ENCODE measurements around the gene TRPM5.

The TRPM5 gene

GRCh38 chr11:2435288-2436012 is 8.9 kb downstream of the TRPM5 start:
- H2AFZ ChIP-seq (ENCODE audit: low read depth, low read length) = no peak overlapping the region
- no peaks in the 10 kb centered on the region for H3K79me1 ChIP-seq (replicated peaks; ENCODE audit: low read length, poor library complexity, severe bottlenecking)
- H3K4ac ChIP-seq (ENCODE audit: low read depth in 1 of 2, low read length in 2 of 2) = no peak overlapping the region
- no peak overlapping the region for H3K18ac ChIP-seq (ENCODE audit: low read depth in 1 of 2, low read length in 2 of 2)
- no peak overlapping the region for H2BK12ac ChIP-seq (ENCODE audit: low read length in 2 of 2)
- WGBS = 74% methylated on average over 12 of the region's 12 CpGs
- no peak overlapping the region for H2BK15ac ChIP-seq (ENCODE audit: low read depth, poor library complexity, severe bottlenecking)
- no peaks in the 10 kb centered on the region for H3K4me1 ChIP-seq (ENCODE audit: control insufficient read depth, insufficient read depth, low read depth, low read length)
- H3K14ac ChIP-seq (ENCODE audit: low read length in 2 of 2) = no peak overlapping the region
- H4K8ac ChIP-seq (ENCODE audit: low read length) = no peak overlapping the region
- no peak overlapping the region for H3K23ac ChIP-seq (ENCODE audit: low read length in 2 of 2)
- no peak overlapping the region for H2BK5ac ChIP-seq (ENCODE audit: low read depth, low read length, poor library complexity, severe bottlenecking)
- peaks cover 18 to 83% of the 10 kb centered on the region in 2 experiments for H3K27me3 ChIP-seq (ENCODE audit: control insufficient read depth in 1 of 2, insufficient read depth in 1 of 2, low read length in 2 of 2)
- no peak for DNase-seq
- H3K9ac ChIP-seq (ENCODE audit: low read length) = no peak overlapping the region
- H4K91ac ChIP-seq (ENCODE audit: low read length) = no peak overlapping the region
- no peaks in the 10 kb centered on the region for H3K36me3 ChIP-seq (ENCODE audit: control insufficient read depth in 1 of 2, insufficient read depth in 2 of 2, low read depth in 1 of 2, low read length in 2 of 2)
- H2AK5ac ChIP-seq (ENCODE audit: low read length, severe bottlenecking) = no peak overlapping the region
- no peak overlapping the region for H3K4me2 ChIP-seq (ENCODE audit: low read length, poor library complexity, severe bottlenecking)
- H2BK120ac ChIP-seq (ENCODE audit: low read depth, low read length) = no peak overlapping the region
- peaks cover 3% of the 10 kb centered on the region for H3K9me3 ChIP-seq (ENCODE audit: control insufficient read depth, low read length)
- H3K27ac ChIP-seq (ENCODE audit: low read length, poor library complexity, severe bottlenecking) = no peak overlapping the region
- no peak overlapping the region for H3K4me3 ChIP-seq (ENCODE audit: insufficient read depth in 1 of 2, low read depth in 1 of 2, low read length in 2 of 2)

GRCh38 chr11:2434506-2435255 is 9.6 kb downstream of the TRPM5 start:
- Histone ChIP-seq H3K4me1 (ENCODE audit: control insufficient read depth, insufficient read depth, low read depth, low read length) (no peaks in the 10 kb centered on the region), H3K14ac (ENCODE audit: low read length in 2 of 2) (no peak overlapping the region), H3K18ac (ENCODE audit: low read depth in 1 of 2, low read length in 2 of 2) (no peak overlapping the region), H3K27me3 (ENCODE audit: control insufficient read depth in 1 of 2, insufficient read depth in 1 of 2, low read length in 2 of 2) (peaks cover 13 to 76% of the 10 kb centered on the region in 2 experiments), H2AFZ (ENCODE audit: low read depth, low read length) (no peak overlapping the region), H3K9me3 (ENCODE audit: control insufficient read depth, low read length) (peaks cover under 1% of the 10 kb centered on the region), H2BK5ac (ENCODE audit: low read depth, low read length, poor library complexity, severe bottlenecking) (no peak overlapping the region), H2BK15ac (ENCODE audit: low read depth, poor library complexity, severe bottlenecking) (no peak overlapping the region), H4K8ac (ENCODE audit: low read length) (no peak overlapping the region), H3K79me1 (replicated peaks; ENCODE audit: low read length, poor library complexity, severe bottlenecking) (no peaks in the 10 kb centered on the region), H3K27ac (ENCODE audit: low read length, poor library complexity, severe bottlenecking) (no peak overlapping the region), H3K4me2 (ENCODE audit: low read length, poor library complexity, severe bottlenecking) (no peak overlapping the region), H2BK120ac (ENCODE audit: low read depth, low read length) (no peak overlapping the region), H2AK5ac (ENCODE audit: low read length, severe bottlenecking) (no peak overlapping the region), H3K4ac (ENCODE audit: low read depth in 1 of 2, low read length in 2 of 2) (no peak overlapping the region), H3K36me3 (ENCODE audit: control insufficient read depth in 1 of 2, insufficient read depth in 2 of 2, low read depth in 1 of 2, low read length in 2 of 2) (no peaks in the 10 kb centered on the region), H3K4me3 (ENCODE audit: insufficient read depth in 1 of 2, low read depth in 1 of 2, low read length in 2 of 2) (no peak overlapping the region), H3K23ac (ENCODE audit: low read length in 2 of 2) (no peak overlapping the region), H4K91ac (ENCODE audit: low read length) (no peak overlapping the region), H3K9ac (ENCODE audit: low read length) (no peak overlapping the region), H2BK12ac (ENCODE audit: low read length in 2 of 2) (no peak overlapping the region)
- DNase-seq = no peak
- WGBS = 84% methylated on average over 10 of the region's 11 CpGs

- Histone ChIP-seq H3K79me1 (replicated peaks; ENCODE audit: low read length, poor library complexity, severe bottlenecking) (no peaks in the 10 kb centered on the region), H2BK15ac (ENCODE audit: low read depth, poor library complexity, severe bottlenecking) (no peak overlapping the region), H3K23ac (ENCODE audit: low read length in 2 of 2) (no peak overlapping the region), H3K27ac (ENCODE audit: low read length, poor library complexity, severe bottlenecking) (no peak overlapping the region), H3K9ac (ENCODE audit: low read length) (no peak overlapping the region), H4K91ac (ENCODE audit: low read length) (peak overlapping the region; percentile 31), H2BK12ac (ENCODE audit: low read length in 2 of 2) (no peak overlapping the region), H2AFZ (ENCODE audit: low read depth, low read length) (no peak overlapping the region), H3K36me3 (ENCODE audit: control insufficient read depth in 1 of 2, insufficient read depth in 2 of 2, low read depth in 1 of 2, low read length in 2 of 2) (no peaks in the 10 kb centered on the region), H3K9me3 (ENCODE audit: control insufficient read depth, low read length) (no peaks in the 10 kb centered on the region), H3K18ac (ENCODE audit: low read depth in 1 of 2, low read length in 2 of 2) (no peak overlapping the region), H3K4me1 (ENCODE audit: control insufficient read depth, insufficient read depth, low read depth, low read length) (no peaks in the 10 kb centered on the region), H2AK5ac (ENCODE audit: low read length, severe bottlenecking) (no peak overlapping the region), H3K4me3 (ENCODE audit: insufficient read depth in 1 of 2, low read depth in 1 of 2, low read length in 2 of 2) (no peak overlapping the region), H2BK5ac (ENCODE audit: low read depth, low read length, poor library complexity, severe bottlenecking) (no peak overlapping the region), H3K4ac (ENCODE audit: low read depth in 1 of 2, low read length in 2 of 2) (no peak overlapping the region), H4K8ac (ENCODE audit: low read length) (no peak overlapping the region), H2BK120ac (ENCODE audit: low read depth, low read length) (no peak overlapping the region), H3K27me3 (ENCODE audit: control insufficient read depth in 1 of 2, insufficient read depth in 1 of 2, low read length in 2 of 2) (peaks cover 13 to 70% of the 10 kb centered on the region in 2 experiments), H3K4me2 (ENCODE audit: low read length, poor library complexity, severe bottlenecking) (no peak overlapping the region), H3K14ac (ENCODE audit: low read length in 2 of 2) (peak overlapping the region in 1 of 2 experiments; percentile 72)
- 91% methylated on average over 8 of the region's 8 CpGs for WGBS
- DNase-seq = no peak
These were observed 10.3 kb downstream of the TRPM5 start for GRCh38 chr11:2434008-2434407.

GRCh38 chr11:2433106-2433925 is 11.0 kb downstream of the TRPM5 start:
- Histone ChIP-seq H4K91ac (ENCODE audit: low read length) (peak overlapping the region; percentile 31), H3K36me3 (ENCODE audit: control insufficient read depth in 1 of 2, insufficient read depth in 2 of 2, low read depth in 1 of 2, low read length in 2 of 2) (no peaks in the 10 kb centered on the region), H3K4me1 (ENCODE audit: control insufficient read depth, insufficient read depth, low read depth, low read length) (no peaks in the 10 kb centered on the region), H3K4me3 (ENCODE audit: insufficient read depth in 1 of 2, low read depth in 1 of 2, low read length in 2 of 2) (no peak overlapping the region), H2AK5ac (ENCODE audit: low read length, severe bottlenecking) (no peak overlapping the region), H3K9me3 (ENCODE audit: control insufficient read depth, low read length) (no peaks in the 10 kb centered on the region), H3K9ac (ENCODE audit: low read length) (no peak overlapping the region), H2BK120ac (ENCODE audit: low read depth, low read length) (no peak overlapping the region), H3K27ac (ENCODE audit: low read length, poor library complexity, severe bottlenecking) (no peak overlapping the region), H3K4me2 (ENCODE audit: low read length, poor library complexity, severe bottlenecking) (no peak overlapping the region), H3K79me1 (replicated peaks; ENCODE audit: low read length, poor library complexity, severe bottlenecking) (no peaks in the 10 kb centered on the region), H2BK5ac (ENCODE audit: low read depth, low read length, poor library complexity, severe bottlenecking) (no peak overlapping the region), H2AFZ (ENCODE audit: low read depth, low read length) (no peak overlapping the region), H4K8ac (ENCODE audit: low read length) (no peak overlapping the region), H3K4ac (ENCODE audit: low read depth in 1 of 2, low read length in 2 of 2) (no peak overlapping the region), H2BK12ac (ENCODE audit: low read length in 2 of 2) (no peak overlapping the region), H3K27me3 (ENCODE audit: control insufficient read depth in 1 of 2, insufficient read depth in 1 of 2, low read length in 2 of 2) (peaks cover 13 to 63% of the 10 kb centered on the region in 2 experiments), H3K14ac (ENCODE audit: low read length in 2 of 2) (peak overlapping the region in 1 of 2 experiments; percentile 39), H2BK15ac (ENCODE audit: low read depth, poor library complexity, severe bottlenecking) (no peak overlapping the region), H3K23ac (ENCODE audit: low read length in 2 of 2) (no peak overlapping the region), H3K18ac (ENCODE audit: low read depth in 1 of 2, low read length in 2 of 2) (no peak overlapping the region)
- WGBS = 87% methylated on average over 22 of the region's 22 CpGs
- no peak for DNase-seq
